ENCODE results near the gene HIVEP3.
A peak's percentile ranks its signal among the peaks of the same experiment; 100 is the strongest.

The HIVEP3 gene

DNA sequence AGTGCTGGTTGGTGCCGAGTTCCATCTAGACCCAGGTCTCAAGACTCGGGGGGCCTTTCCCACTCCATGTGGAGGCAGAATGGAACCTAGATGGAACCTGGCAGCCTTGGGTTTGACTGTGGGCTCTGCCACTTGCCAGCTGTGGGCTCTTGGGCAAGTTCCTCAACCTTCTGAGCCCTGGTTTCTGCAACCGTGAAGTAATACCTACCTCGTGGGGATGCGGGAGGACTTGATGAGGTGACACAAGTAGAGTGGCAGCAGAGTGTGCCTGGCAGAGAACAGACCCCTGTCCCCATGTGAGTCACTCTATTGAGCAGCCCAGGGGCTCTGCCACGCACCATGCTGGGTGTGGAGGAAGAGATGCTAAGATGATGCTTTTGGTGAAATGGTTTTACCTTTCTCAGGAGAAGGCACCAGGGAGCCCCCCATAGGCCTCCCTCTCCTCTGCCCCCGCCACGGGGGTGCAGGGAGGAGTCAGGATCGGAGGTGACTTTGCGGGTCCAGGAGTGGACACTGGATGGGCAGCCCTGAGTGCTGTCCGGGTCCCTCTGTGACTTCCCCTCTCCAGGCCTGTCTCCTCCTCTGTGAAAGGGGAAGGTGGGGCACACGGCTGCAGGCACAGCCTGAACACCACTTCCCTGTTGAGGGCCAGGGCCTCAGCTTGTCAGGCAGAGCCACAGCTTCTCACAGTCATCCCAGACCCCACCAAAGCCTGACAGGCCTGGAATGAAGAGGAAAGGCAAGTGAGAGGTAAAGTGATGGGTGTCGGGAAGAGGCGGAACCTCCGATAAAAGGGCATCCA is 397.6 kb downstream of the HIVEP3 start:
- no peak for DNase-seq (ENCODE audit: low read depth, low spot score)

DNA sequence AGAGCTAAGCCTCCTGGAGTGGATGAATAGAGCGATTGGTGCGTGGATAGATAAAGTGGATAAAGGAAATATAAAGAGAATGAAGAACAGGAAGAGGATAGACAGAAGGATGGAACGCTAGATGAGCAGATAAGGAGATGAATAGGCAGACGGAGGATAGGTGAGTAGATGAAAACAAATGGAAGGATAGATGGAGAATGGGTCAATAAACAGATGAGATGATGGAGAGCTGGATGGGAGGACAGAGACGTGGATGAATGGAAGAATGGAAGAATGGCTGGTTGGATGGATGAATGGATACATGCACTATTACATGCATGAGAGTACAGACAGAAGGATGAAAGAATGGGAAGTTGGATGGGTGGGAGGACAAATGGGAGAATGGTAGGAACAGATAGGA is 399.1 kb downstream of the HIVEP3 start:
- Histone ChIP-seq H3K36me3 (ENCODE audit: insufficient read depth, insufficient read length, low read length) (peaks cover 12% of the 10 kb centered on the region), H3K9ac (ENCODE audit: insufficient read length, low read depth) (no peak overlapping the region), H3K4me3 (ENCODE audit: insufficient read length, low read depth) (no peak overlapping the region), H3K9me3 (ENCODE audit: insufficient read depth, low read length) (no peaks in the 10 kb centered on the region), H3K27me3 (ENCODE audit: insufficient read depth, insufficient read length) (no peaks in the 10 kb centered on the region), H3K4me1 (ENCODE audit: insufficient read depth, insufficient read length) (peaks cover 36% of the 10 kb centered on the region)
- TF ChIP-seq YY1 (IDR thresholded peaks at IDR 0.05; ENCODE audit: insufficient read depth, insufficient read length) (no peak), ZNF274 (IDR thresholded peaks at IDR 0.05; ENCODE audit: low read depth, low read length) (no peak), SUZ12 (IDR thresholded peaks at IDR 0.05; ENCODE audit: extremely low read depth, insufficient read depth, insufficient read length) (no peak)
- no peak for DNase-seq (ENCODE audit: low read depth, low spot score)

More for the DNA sequence above, 397.6 kb downstream of the HIVEP3 start:
- Histone ChIP-seq H3K36me3 (ENCODE audit: insufficient read depth, insufficient read length, low read length) (peaks cover 12% of the 10 kb centered on the region), H3K4me1 (ENCODE audit: insufficient read depth, insufficient read length) (peaks cover 24% of the 10 kb centered on the region), H3K4me3 (ENCODE audit: insufficient read length, low read depth) (no peak overlapping the region), H3K27me3 (ENCODE audit: insufficient read depth, insufficient read length) (no peaks in the 10 kb centered on the region), H3K9ac (ENCODE audit: insufficient read length, low read depth) (peak overlapping the region; percentile 39), H3K9me3 (ENCODE audit: insufficient read depth, low read length) (no peaks in the 10 kb centered on the region)
- TF ChIP-seq SUZ12 (IDR thresholded peaks at IDR 0.05; ENCODE audit: extremely low read depth, insufficient read depth, insufficient read length) (no peak), ZNF274 (IDR thresholded peaks at IDR 0.05; ENCODE audit: low read depth, low read length) (no peak), YY1 (IDR thresholded peaks at IDR 0.05; ENCODE audit: insufficient read depth, insufficient read length) (no peak)

DNA sequence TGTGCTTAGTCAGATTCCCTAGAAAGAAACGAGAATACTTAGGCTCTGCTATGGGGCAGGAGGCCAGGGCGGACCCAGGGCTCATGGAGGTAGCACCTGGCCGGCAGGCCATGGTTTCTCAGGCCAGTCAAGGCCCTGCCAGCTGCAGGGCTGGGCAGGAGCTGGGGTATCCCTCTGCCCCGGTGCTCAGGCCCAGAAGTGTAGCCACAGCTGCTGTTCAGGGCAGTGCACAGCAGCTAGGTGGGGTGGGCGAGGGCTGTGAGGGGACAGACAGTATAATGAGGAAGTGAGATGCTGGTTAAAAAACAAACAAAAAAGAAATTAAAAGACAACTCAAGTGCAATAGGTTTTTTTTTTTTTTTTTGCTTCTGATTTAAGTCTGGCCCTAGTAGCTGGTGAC is 400.3 kb downstream of the HIVEP3 start:
- H3K9ac ChIP-seq (ENCODE audit: insufficient read length, low read depth), result no peak overlapping the region
- TF ChIP-seq YY1 (IDR thresholded peaks at IDR 0.05; ENCODE audit: insufficient read depth, insufficient read length), result no peak
- no peak for TF ChIP-seq SUZ12 (IDR thresholded peaks at IDR 0.05; ENCODE audit: extremely low read depth, insufficient read depth, insufficient read length)
- no peak for TF ChIP-seq ZNF274 (IDR thresholded peaks at IDR 0.05; ENCODE audit: low read depth, low read length)
- H3K36me3 ChIP-seq (ENCODE audit: insufficient read depth, insufficient read length, low read length), result peaks cover 12% of the 10 kb centered on the region
- H3K4me3 ChIP-seq (ENCODE audit: insufficient read length, low read depth), result no peak overlapping the region
- H3K4me1 ChIP-seq (ENCODE audit: insufficient read depth, insufficient read length), result peaks cover 29% of the 10 kb centered on the region
- no peak for DNase-seq (ENCODE audit: low read depth, low spot score)
- no peaks in the 10 kb centered on the region for H3K27me3 ChIP-seq (ENCODE audit: insufficient read depth, insufficient read length)
- H3K9me3 ChIP-seq (ENCODE audit: insufficient read depth, low read length), result no peaks in the 10 kb centered on the region

DNA sequence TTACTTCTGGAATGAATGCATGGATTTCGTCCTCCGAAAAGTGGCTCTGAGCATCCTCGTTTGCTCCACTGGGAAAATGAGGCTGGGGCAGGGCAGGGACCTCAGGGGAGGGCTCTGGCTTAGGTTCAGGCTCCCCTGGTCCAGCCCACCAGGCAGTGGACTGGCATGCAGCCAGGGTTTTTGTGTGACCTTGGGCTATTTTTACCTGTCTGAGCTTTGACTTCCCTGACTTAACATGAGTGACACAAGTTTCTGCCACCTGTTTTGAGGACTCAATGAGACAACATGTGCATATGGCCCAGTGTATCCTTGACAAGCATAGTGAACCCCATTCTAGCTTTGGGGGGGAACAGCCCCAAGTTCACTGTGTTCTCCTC is 401.7 kb downstream of the HIVEP3 start:
- Histone ChIP-seq H3K9ac (ENCODE audit: insufficient read length, low read depth) (no peak overlapping the region), H3K4me1 (ENCODE audit: insufficient read depth, insufficient read length) (peaks cover 25% of the 10 kb centered on the region), H3K9me3 (ENCODE audit: insufficient read depth, low read length) (no peaks in the 10 kb centered on the region), H3K4me3 (ENCODE audit: insufficient read length, low read depth) (no peak overlapping the region), H3K36me3 (ENCODE audit: insufficient read depth, insufficient read length, low read length) (peaks cover 24% of the 10 kb centered on the region), H3K27me3 (ENCODE audit: insufficient read depth, insufficient read length) (no peaks in the 10 kb centered on the region)
- no peak for DNase-seq (ENCODE audit: low read depth, low spot score)
- TF ChIP-seq YY1 (IDR thresholded peaks at IDR 0.05; ENCODE audit: insufficient read depth, insufficient read length) (no peak), SUZ12 (IDR thresholded peaks at IDR 0.05; ENCODE audit: extremely low read depth, insufficient read depth, insufficient read length) (no peak), ZNF274 (IDR thresholded peaks at IDR 0.05; ENCODE audit: low read depth, low read length) (no peak)

DNA sequence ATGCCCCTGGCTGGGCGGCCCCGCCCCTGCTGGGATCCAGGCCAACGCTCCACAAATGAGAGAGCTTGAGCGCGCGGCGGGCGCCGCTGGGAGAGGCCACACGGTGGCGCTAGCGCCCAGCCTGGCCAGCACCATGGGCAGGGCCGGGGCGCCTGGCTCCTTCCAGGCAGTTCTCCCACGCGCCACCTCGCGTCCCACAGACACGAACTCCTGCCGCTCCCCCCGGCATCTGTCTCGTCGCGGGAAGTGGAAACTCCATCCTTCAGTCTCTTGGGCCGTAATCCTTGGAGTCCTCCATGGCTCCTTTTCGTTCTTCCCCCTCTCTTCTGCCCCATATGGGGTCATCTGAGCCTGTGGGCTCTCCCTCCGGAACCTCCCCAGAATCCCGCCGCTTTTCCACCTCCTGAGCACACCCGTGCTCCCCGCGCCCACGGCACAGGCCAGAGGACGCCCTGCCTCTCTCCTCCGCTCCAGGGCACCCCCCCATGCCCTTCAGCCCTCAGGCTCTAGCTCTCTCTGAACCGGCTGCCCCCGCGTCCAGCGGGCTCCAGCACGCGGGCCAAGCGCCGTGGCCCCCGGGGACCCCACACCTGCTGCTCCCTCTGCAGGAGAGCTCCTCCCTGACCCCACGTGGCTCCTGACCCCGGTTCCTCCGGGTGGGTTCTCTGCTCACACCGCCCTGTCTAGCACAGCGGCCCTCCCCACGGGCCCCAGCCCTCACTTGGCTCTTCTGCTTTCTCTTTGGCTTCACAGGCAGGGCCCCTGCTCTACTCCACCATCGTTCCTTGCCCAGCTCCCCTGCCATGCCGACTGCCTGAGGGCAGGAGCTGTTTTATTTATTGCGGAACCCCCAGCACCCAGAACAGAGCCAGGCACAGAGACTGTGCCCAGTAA is 402.3 kb downstream of the HIVEP3 start:
- peak overlapping the region; percentile 26 for H3K4me3 ChIP-seq (ENCODE audit: insufficient read length, low read depth)
- no peaks in the 10 kb centered on the region for H3K27me3 ChIP-seq (ENCODE audit: insufficient read depth, insufficient read length)
- peaks cover 19% of the 10 kb centered on the region for H3K4me1 ChIP-seq (ENCODE audit: insufficient read depth, insufficient read length)
- H3K9me3 ChIP-seq (ENCODE audit: insufficient read depth, low read length), result no peaks in the 10 kb centered on the region
- peaks cover 29% of the 10 kb centered on the region for H3K36me3 ChIP-seq (ENCODE audit: insufficient read depth, insufficient read length, low read length)
- TF ChIP-seq YY1 (IDR thresholded peaks at IDR 0.05; ENCODE audit: insufficient read depth, insufficient read length) (no peak), ZNF274 (IDR thresholded peaks at IDR 0.05; ENCODE audit: low read depth, low read length) (no peak), SUZ12 (IDR thresholded peaks at IDR 0.05; ENCODE audit: extremely low read depth, insufficient read depth, insufficient read length) (no peak)
- peak; percentile 87 for DNase-seq (ENCODE audit: low read depth, low spot score)
- H3K9ac ChIP-seq (ENCODE audit: insufficient read length, low read depth), result peak overlapping the region; percentile 72

DNA sequence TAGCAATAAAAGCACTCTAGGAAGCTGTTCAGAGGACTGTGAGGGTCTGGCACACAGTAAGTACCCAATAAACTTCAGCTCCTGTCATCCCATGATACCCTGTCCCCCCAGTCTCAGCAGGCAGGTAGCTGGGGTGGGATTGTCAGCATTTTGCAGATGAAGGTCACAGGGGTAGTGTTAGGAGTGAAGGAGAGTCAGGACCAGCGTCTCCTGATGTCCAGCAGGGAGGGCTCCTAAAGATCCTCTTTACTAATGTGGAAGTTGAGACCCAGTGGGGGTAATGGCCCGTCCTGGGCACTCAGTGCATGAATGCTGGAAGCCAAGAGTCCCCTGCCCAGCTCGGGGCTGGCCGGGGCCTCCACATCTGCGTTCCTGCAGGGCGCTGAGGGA is 402.9 kb downstream of the HIVEP3 start:
- peak overlapping the region; percentile 26 for H3K4me3 ChIP-seq (ENCODE audit: insufficient read length, low read depth)
- peaks cover 30% of the 10 kb centered on the region for H3K36me3 ChIP-seq (ENCODE audit: insufficient read depth, insufficient read length, low read length)
- H3K4me1 ChIP-seq (ENCODE audit: insufficient read depth, insufficient read length), result peaks cover 18% of the 10 kb centered on the region
- no peak for TF ChIP-seq SUZ12 (IDR thresholded peaks at IDR 0.05; ENCODE audit: extremely low read depth, insufficient read depth, insufficient read length)
- no peak for TF ChIP-seq ZNF274 (IDR thresholded peaks at IDR 0.05; ENCODE audit: low read depth, low read length)
- TF ChIP-seq YY1 (IDR thresholded peaks at IDR 0.05; ENCODE audit: insufficient read depth, insufficient read length), result no peak
- H3K9me3 ChIP-seq (ENCODE audit: insufficient read depth, low read length), result no peaks in the 10 kb centered on the region
- no peaks in the 10 kb centered on the region for H3K27me3 ChIP-seq (ENCODE audit: insufficient read depth, insufficient read length)
- DNase-seq (ENCODE audit: low read depth, low spot score), result no peak
- H3K9ac ChIP-seq (ENCODE audit: insufficient read length, low read depth), result no peak overlapping the region
